K562 (cell line): ENCODE data around the gene GFI1B. TPM values are rescaled to one million over a fixed set of nuclear protein-coding genes. Genes with fewer than 3 reads are reported as not detected.

Experiments used
- BCLAF1 ChIP-seq, 2 experiments: fragments of 450-650 bp in 1 of 2; IDR thresholded peaks; 2 replicates each; pipeline ENCODE4 v1.6.1; 2011 to 2017; ENCODE audit warnings: low read depth in 2 of 2, antibody characterized with exemption in 1 of 2, borderline replicate concordance in 1 of 2, low read length in 1 of 2, mild to moderate bottlenecking in 1 of 2, mixed read lengths in 1 of 2; ENCODE audit not compliant: control insufficient read depth in 1 of 2
- CREB3 ChIP-seq: fragments of 450-650 bp; conservative IDR thresholded peaks from 2 replicates; pipeline ENCODE4 v1.6.1; 2016; ENCODE audit warnings: missing genetic modification characterization, low read depth, mild to moderate bottlenecking, missing compliant biosample characterization, moderate library complexity
- CXXC5 ChIP-seq: fragments of 250-450 bp; sonication (Bioruptor Pico); IDR thresholded peaks from 2 replicates; pipeline ENCODE4 v1.8.0; 2022; ENCODE audit warnings: inconsistent platforms, mild to moderate bottlenecking, moderate library complexity
- EHMT2 ChIP-seq: fragments of 450-650 bp; IDR thresholded peaks from 2 replicates; pipeline ENCODE4 v1.6.1; 2018; ENCODE audit warnings: antibody characterized with exemption
- ELF1 ChIP-seq: fragments of 200-800 bp; sonication (Bioruptor generic); IDR thresholded peaks from 2 replicates; pipeline ENCODE4 v1.6.1; 2016; ENCODE audit warnings: missing genetic modification characterization, missing compliant biosample characterization
- HEY1 ChIP-seq: fragments of 250-450 bp; sonication (Bioruptor Pico); IDR thresholded peaks from 2 replicates; pipeline ENCODE4 v1.5.0; 2020; ENCODE audit warnings: mild to moderate bottlenecking, moderate library complexity, borderline replicate concordance
- HMG20A ChIP-seq: fragments of 450-650 bp; formaldehyde crosslinking; conservative IDR thresholded peaks from 2 replicates; pipeline ENCODE4 v1.4.0; 2020; ENCODE audit warnings: mild to moderate bottlenecking, mixed read lengths
- HNRNPH1 ChIP-seq: fragments of 200-400 bp; formaldehyde crosslinking; optimal IDR thresholded peaks from 2 replicates; pipeline ENCODE3; 2017; ENCODE audit warnings: low read depth, mild to moderate bottlenecking, low read length, moderate library complexity
- MCM2 ChIP-seq: fragments of 450-650 bp; IDR thresholded peaks from 2 replicates; pipeline ENCODE4 v1.6.1; 2017; ENCODE audit warnings: low read depth, mild to moderate bottlenecking
- MEF2D ChIP-seq: conservative IDR thresholded peaks from 2 replicates; pipeline ENCODE4 v1.6.1; 2016; ENCODE audit warnings: low read depth, missing genetic modification characterization, missing compliant biosample characterization
- MLLT1 ChIP-seq, 2 experiments: fragments of 450-650 bp; IDR thresholded peaks; 2 replicates each; pipeline ENCODE4 v1.6.1; 2016
- NFIC ChIP-seq: fragments of 450-650 bp; IDR thresholded peaks from 2 replicates; pipeline ENCODE4 v1.6.1; 2017; ENCODE audit warnings: mild to moderate bottlenecking, inconsistent platforms
- NR1H2 ChIP-seq: sonication (generic); formaldehyde crosslinking; IDR thresholded peaks from 2 replicates; pipeline ENCODE4 v1.4.0; 2020; ENCODE audit warnings: mild to moderate bottlenecking, missing genetic modification reagents
- RBBP5 ChIP-seq: fragments of 200-600 bp; sonication (generic); IDR thresholded peaks from 2 replicates; pipeline ENCODE4 v1.6.1; 2012; ENCODE audit warnings: borderline replicate concordance, mild to moderate bottlenecking, low read length, control low read depth, inconsistent platforms; ENCODE audit not compliant: insufficient read depth, poor library complexity, severe bottlenecking
- RBM39 ChIP-seq: fragments of 200-400 bp; formaldehyde crosslinking; optimal IDR thresholded peaks from 2 replicates; pipeline ENCODE3; 2018; ENCODE audit warnings: low read depth, low read length
- SUPT5H ChIP-seq: fragments of 450-650 bp; IDR thresholded peaks from 2 replicates; pipeline ENCODE4 v1.6.1; 2016
- TEAD4 ChIP-seq, 2 experiments: sonication (generic) in 1 of 2; formaldehyde crosslinking in 1 of 2; IDR thresholded peaks; 2 replicates each; pipeline versions ENCODE4 v1.6.1 to v1.8.0; 2012 to 2022; ENCODE audit warnings: borderline replicate concordance in 1 of 2, inconsistent platforms in 1 of 2, low read length in 1 of 2, mild to moderate bottlenecking in 1 of 2, missing genetic modification reagents in 1 of 2
- ZBTB17 ChIP-seq: fragments of 450-650 bp; formaldehyde crosslinking; IDR thresholded peaks from 2 replicates; pipeline ENCODE4 v1.4.0; 2020; ENCODE audit warnings: mild to moderate bottlenecking
- ZBTB34 ChIP-seq: fragments of 250-450 bp; sonication (Bioruptor Pico); IDR thresholded peaks from 2 replicates; pipeline ENCODE4 v1.8.0; 2021; ENCODE audit warnings: mild to moderate bottlenecking, moderate library complexity
- ZNF668 ChIP-seq: fragments of 250-450 bp; sonication (Bioruptor Pico); IDR thresholded peaks from 2 replicates; pipeline ENCODE4 v1.8.0; 2022; ENCODE audit warnings: mild to moderate bottlenecking, inconsistent platforms
- polyA plus RNA-seq, 8 experiments: library from polyadenylated mRNA; depleted of rRNA in 4 of 8; stranded (reverse) in 5 of 8; unstranded in 3 of 8; fragments of >200 nt; fragmentation: Nextera tagmentation in 2 of 8; fragmentation: Illumina TruSeq in 1 of 8; extraction: Ambion mirVana in 2 of 8; extraction: Trizol in 1 of 8; gene quantifications; 2 replicates each; pipeline versions ENCODE4 v1.2.1 to v1.2.3, GENCODE V29; 2011 to 2014; ENCODE audit warnings: inconsistent platforms in 1 of 8, missing spikeins in 1 of 8
- total RNA-seq, 7 experiments: library from RNA; depleted of rRNA in 6 of 7; stranded (reverse); fragments of >200 nt in 6 of 7; fragmentation: Illumina TruSeq in 2 of 7; extraction: Trizol in 2 of 7; gene quantifications; 2 replicates each; pipeline versions ENCODE4 v1.2.1 to v1.2.3, GENCODE V29; 2011 to 2021; ENCODE audit warnings: low replicate concordance in 1 of 7

The GFI1B gene
- total and polyA plus RNA-seq, 9 of the 15 experiments (the other 6 are each of a cell fraction or from before 2014, with no cell fraction given): 8.0 to 75.7 (median 34.5) TPM

DNA sequence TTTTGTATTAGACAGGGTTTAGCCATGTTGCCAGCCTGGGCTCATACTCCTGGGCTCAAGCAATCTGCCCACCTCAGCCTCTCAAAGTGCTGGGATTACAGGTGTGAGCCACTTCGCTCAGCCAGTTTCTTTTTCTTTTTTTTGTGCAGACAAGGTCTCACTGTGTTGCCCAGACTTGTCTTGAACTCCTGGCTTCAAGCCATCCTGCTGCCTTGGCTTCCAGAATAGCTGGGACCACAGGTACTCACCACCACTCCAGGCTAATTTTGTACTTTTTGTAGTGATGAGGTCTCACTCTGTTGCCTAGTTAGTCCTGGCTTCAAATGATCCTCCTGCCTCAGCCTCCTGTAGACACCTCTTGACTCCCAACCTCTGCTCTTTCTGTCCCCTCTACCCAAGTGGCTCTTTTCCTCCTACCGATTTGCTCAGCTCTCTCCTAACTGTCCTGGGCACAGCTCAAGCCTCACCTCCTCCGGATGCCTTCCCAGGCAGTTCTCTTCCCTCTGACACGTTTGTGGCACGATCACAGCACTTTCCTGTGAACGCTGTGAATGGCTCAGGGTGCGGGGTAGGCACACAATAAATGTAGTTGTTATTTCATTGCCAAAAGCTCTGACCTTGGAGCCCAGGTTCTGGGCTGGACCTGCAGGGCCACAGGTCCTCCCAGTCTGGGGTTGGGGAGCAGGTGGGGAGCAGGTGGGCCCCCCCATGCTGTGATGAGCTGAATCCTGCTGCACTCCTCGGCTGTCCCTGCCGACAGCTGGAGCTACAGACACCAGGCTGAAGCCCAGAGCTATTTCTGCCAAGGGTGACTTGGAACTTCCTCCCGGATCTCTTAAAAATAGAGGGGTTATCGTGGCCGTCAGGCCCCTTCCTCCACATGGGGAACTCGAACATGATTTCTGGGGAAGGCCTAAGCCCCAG, 23.9 kb downstream of the GFI1B start (continued):
- TF ChIP-seq SUPT5H (no peak), ZBTB17 (CRISPR knock-in tag) (no peak), NR1H2 (CRISPR knock-in tag) (0 out of 2 replicates have a peak, but pooled peaks have one; percentile 17), CREB3 (no peak), ZNF668 (no peak), NFIC (peak; percentile 32), ZBTB34 (CRISPR knock-in tag) (no peak), CXXC5 (CRISPR knock-in tag) (no peak), TEAD4 (IDR thresholded peaks at IDR 0.05; ENCODE audit: low read length) (0 out of 2 replicates have a peak, but pooled peaks have one; percentile 20), TEAD4 (CRISPR knock-in tag; IDR thresholded peaks at IDR 0.05; ENCODE audit: borderline replicate concordance) (no peak), MEF2D (tag) (0 out of 2 replicates have a peak, but pooled peaks have one; percentile 6), HNRNPH1 (no peak), HMG20A (no peak), EHMT2 (no peak), RBBP5 (peak; percentile 8), ELF1 (tag) (no peak), MCM2 (no peak), HEY1 (CRISPR knock-in tag) (no peak), BCLAF1 (IDR thresholded peaks at IDR 0.05; ENCODE audit: borderline replicate concordance in 1 of 2, control insufficient read depth in 1 of 2, low read depth in 2 of 2, low read length in 1 of 2) (no peak), RBM39 (no peak), MLLT1 (IDR thresholded peaks at IDR 0.05) (0 out of 4 replicates have a peak, but pooled peaks of 1 of the 2 experiments have one; percentile 23)
